Activated naive CD4-positive, alpha-beta T cell treated with anti-CD3 and anti-CD28 coated beads, Interleukin-2, amount 50 U/mL, for 72 hours (primary cell): Measurements from ENCODE around the gene ESD. TPM values are rescaled to one million over a fixed set of nuclear protein-coding genes. Genes with fewer than 3 reads are reported as not detected.

ENCODE experiments used
- ATAC-seq, 2 donors: fragments of 150-1000 bp; cut with Tn5 transposase; 2 replicates each; pipeline ENCODE4 v1.10.0; 2021; ENCODE audit warnings: mild to moderate bottlenecking in 2 of 2, moderate library complexity in 2 of 2
- DNase-seq, 2 donors: peaks; one replicate each; pipeline ENCODE4 v3.0.0; 2021 to 2022; ENCODE audit warnings: low spot score in 2 of 2
- H3K27ac Mint-ChIP-seq, 2 donors: one replicate each; pipeline ENCODE4 v1.8.0; 2022; ENCODE audit warnings: mild to moderate bottlenecking in 2 of 2, mixed read lengths in 2 of 2
- H3K36me3 Mint-ChIP-seq, 2 donors: one replicate each; pipeline ENCODE4 v1.8.0; 2022; ENCODE audit warnings: mixed read lengths in 2 of 2
- H3K9me3 Mint-ChIP-seq, 2 donors: one replicate each; pipeline ENCODE4 v1.8.0; 2022; ENCODE audit warnings: mixed read lengths in 2 of 2
- total RNA-seq, 2 donors: library from RNA; stranded (reverse); gene quantifications; one replicate each; pipeline ENCODE4 v1.2.3, GENCODE V29; 2022

The ESD gene
- total RNA-seq, 2 donors from 2014 or later = 113 to 137 TPM

GRCh38 chr13:46736541-46737310 is 60.2 kb downstream of the ESD start:
- no peak for ATAC-seq
- Mint-ChIP-seq H3K27ac (no peak overlapping the region), H3K36me3 (peaks cover 0 to 3% of the 10 kb centered on the region in 2 donors), H3K9me3 (no peaks in the 10 kb centered on the region)
- DNase-seq = no peak

GRCh38 chr13:46735425-46735824 is 61.5 kb downstream of the ESD start:
- no peak for ATAC-seq
- DNase-seq = no peak
- peaks cover 0 to 5% of the 10 kb centered on the region in 2 donors for H3K36me3 Mint-ChIP-seq
- H3K9me3 Mint-ChIP-seq = no peaks in the 10 kb centered on the region
- H3K27ac Mint-ChIP-seq = no peak overlapping the region

GRCh38 chr13:46731535-46731934 is 65.4 kb downstream of the ESD start:
- Mint-ChIP-seq H3K27ac (peak overlapping the region in 1 of 2 donors; percentile 62), H3K36me3 (peaks cover 5 to 8% of the 10 kb centered on the region in 2 donors)
- ATAC-seq = no peak

GRCh38 chr13:46728777-46729176 is 68.2 kb downstream of the ESD start:
- ATAC-seq (peak; percentile 40 to 71), DNase-seq (peak in 1 of 2 donors; percentile 7)
- H3K36me3 Mint-ChIP-seq = peaks cover 16 to 19% of the 10 kb centered on the region in 2 donors
- no peak overlapping the region for H3K27ac Mint-ChIP-seq
- no peaks in the 10 kb centered on the region for H3K9me3 Mint-ChIP-seq

More at GRCh38 chr13:46731535-46731934, 65.4 kb downstream of the ESD start:
- H3K9me3 Mint-ChIP-seq = no peaks in the 10 kb centered on the region
- no peak for DNase-seq

- H3K36me3 Mint-ChIP-seq = peaks cover 17 to 25% of the 10 kb centered on the region in 2 donors
- H3K27ac Mint-ChIP-seq = peak overlapping the region in 1 of 2 donors; percentile 3
- ATAC-seq (no peak), DNase-seq (no peak)
- H3K9me3 Mint-ChIP-seq = no peaks in the 10 kb centered on the region
These were observed 70.6 kb downstream of the ESD start for GRCh38 chr13:46726347-46726746.

Other genes with a start within 250 kb of the ESD start
- gene LRCH1, start 244.0 kb downstream of the ESD start, total RNA-seq = 10 to 100 TPM; 17.5 to 21.5 TPM
- gene HTR2A, start 99.9 kb upstream of the ESD start, total RNA-seq = not detected